ENCODE measurements around the gene AKR1D1. TPM values are rescaled to one million over a fixed set of nuclear protein-coding genes. Genes with fewer than 3 reads are reported as not detected.

Gene AKR1D1
- total RNA-seq, 1 donor from 2014 or later, result 0.08 TPM

DNA sequence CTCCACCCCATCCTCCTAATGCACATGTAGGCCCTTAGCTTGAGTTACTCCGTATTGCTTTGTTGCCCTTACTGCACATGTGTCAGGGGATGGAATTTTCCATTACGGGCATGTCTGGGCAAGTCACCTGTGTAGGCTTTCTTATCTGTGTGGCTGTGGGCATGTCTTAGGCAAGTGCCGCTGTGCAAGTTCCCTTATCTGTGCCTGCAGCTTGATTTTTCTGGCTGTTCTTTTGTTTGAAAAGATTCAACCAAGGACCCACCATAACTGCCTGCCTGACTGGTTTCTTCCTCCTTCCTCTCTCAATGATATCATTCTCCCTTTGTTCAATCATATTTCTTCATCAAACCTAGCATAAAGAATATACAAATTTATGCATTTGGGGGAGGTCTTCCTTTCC lies 88.5 kb downstream of the AKR1D1 start:
- no peak for DNase-seq (ENCODE audit: low read depth)

DNA sequence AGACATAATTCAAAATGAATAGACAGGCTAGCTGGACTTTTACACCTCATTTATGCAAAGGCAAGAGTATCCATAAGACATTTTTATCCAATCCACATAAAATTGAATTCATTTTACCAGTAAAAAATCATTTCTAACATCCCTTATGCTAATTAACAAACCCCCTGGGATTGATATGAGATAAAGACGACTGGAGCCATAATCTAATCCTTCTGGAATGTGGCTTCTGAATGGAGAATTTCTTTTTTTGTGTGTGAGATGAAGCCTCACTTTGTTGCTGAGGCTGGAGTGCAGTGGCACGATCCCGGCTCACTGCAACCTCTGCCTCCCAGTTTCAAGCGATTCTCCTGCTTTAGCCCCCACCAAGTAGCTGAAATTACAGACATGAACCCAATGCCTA lies 90.4 kb downstream of the AKR1D1 start:
- H3K27me3 ChIP-seq (ENCODE audit: control insufficient read depth, insufficient read depth, low read length), result no peaks in the 10 kb centered on the region
- no peak overlapping the region for H3K4me3 ChIP-seq (ENCODE audit: low read depth, low read length)
- H3K36me3 ChIP-seq (ENCODE audit: control insufficient read depth, insufficient read depth, low read length), result no peaks in the 10 kb centered on the region
- DNase-seq (ENCODE audit: low read depth), result no peak
- TF ChIP-seq, protein P1, sequence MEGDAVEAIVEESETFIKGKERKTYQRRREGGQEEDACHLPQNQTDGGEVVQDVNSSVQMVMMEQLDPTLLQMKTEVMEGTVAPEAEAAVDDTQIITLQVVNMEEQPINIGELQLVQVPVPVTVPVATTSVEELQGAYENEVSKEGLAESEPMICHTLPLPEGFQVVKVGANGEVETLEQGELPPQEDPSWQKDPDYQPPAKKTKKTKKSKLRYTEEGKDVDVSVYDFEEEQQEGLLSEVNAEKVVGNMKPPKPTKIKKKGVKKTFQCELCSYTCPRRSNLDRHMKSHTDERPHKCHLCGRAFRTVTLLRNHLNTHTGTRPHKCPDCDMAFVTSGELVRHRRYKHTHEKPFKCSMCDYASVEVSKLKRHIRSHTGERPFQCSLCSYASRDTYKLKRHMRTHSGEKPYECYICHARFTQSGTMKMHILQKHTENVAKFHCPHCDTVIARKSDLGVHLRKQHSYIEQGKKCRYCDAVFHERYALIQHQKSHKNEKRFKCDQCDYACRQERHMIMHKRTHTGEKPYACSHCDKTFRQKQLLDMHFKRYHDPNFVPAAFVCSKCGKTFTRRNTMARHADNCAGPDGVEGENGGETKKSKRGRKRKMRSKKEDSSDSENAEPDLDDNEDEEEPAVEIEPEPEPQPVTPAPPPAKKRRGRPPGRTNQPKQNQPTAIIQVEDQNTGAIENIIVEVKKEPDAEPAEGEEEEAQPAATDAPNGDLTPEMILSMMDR (IDR thresholded peaks at IDR 0.05; ENCODE audit: insufficient read depth, low read length, poor library complexity, severe bottlenecking), result no peak

More for the DNA sequence above, 88.5 kb downstream of the AKR1D1 start:
- Histone ChIP-seq H3K4me3 (ENCODE audit: low read depth, low read length) (no peak overlapping the region), H3K36me3 (ENCODE audit: control insufficient read depth, insufficient read depth, low read length) (no peaks in the 10 kb centered on the region), H3K27me3 (ENCODE audit: control insufficient read depth, insufficient read depth, low read length) (no peaks in the 10 kb centered on the region)
- TF ChIP-seq, protein P1 (IDR thresholded peaks at IDR 0.05; ENCODE audit: insufficient read depth, low read length, poor library complexity, severe bottlenecking), result no peak

DNA sequence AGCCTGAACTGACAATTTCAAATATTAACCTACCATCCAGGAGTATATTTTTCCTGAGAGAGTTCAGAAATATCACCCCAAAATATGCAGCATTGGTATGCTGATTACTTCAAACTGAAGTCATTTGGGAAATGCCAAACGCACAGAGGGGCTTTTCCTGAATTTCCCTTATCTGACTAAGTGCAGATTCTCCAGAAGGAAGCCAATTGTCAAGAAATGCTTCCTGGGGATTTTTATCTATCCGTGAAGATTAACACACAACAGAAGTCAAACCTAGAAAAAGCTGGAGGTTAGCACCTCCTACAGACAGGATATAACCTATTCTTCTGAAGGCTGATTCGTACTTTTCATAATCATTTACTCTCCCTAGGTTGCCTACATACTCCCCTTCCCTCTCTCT lies 91.0 kb downstream of the AKR1D1 start:
- DNase-seq (ENCODE audit: low read depth), result no peak
- H3K36me3 ChIP-seq (ENCODE audit: control insufficient read depth, insufficient read depth, low read length), result no peaks in the 10 kb centered on the region
- no peaks in the 10 kb centered on the region for H3K27me3 ChIP-seq (ENCODE audit: control insufficient read depth, insufficient read depth, low read length)
- TF ChIP-seq, protein P1 (IDR thresholded peaks at IDR 0.05; ENCODE audit: insufficient read depth, low read length, poor library complexity, severe bottlenecking), result no peak
- no peak overlapping the region for H3K4me3 ChIP-seq (ENCODE audit: low read depth, low read length)

DNA sequence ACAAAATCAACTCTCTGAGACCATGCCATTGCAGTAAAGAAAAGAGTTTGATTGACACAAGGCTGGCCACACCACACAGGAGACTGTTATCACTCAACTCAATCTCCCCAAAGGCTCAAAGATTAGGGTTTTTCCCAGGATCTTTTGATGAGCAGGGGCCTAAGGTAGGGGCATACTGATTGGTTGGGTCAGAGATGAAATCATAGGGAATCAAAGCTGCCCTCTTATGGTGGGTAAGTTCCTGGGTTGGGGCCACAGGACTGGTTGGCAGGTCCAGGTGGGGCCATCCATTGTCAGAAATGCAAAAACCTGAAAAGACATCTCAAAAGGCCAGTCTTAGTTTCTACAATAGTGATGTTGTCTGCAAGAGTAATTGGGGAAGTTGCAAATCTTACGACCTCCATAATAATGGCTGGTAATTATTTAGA lies 91.6 kb downstream of the AKR1D1 start:
- Histone ChIP-seq H3K36me3 (ENCODE audit: control insufficient read depth, insufficient read depth, low read length) (no peaks in the 10 kb centered on the region), H3K27me3 (ENCODE audit: control insufficient read depth, insufficient read depth, low read length) (no peaks in the 10 kb centered on the region)

More for the DNA sequence above, 91.6 kb downstream of the AKR1D1 start:
- no peak overlapping the region for H3K4me3 ChIP-seq (ENCODE audit: low read depth, low read length)
- TF ChIP-seq, protein P1 (IDR thresholded peaks at IDR 0.05; ENCODE audit: insufficient read depth, low read length, poor library complexity, severe bottlenecking), result no peak
- DNase-seq (ENCODE audit: low read depth), result no peak

Other genes with a start within 250 kb of the AKR1D1 start
- gene DGKI, start 229.5 kb upstream of the AKR1D1 start, total RNA-seq, result 3.5 and 6.4 TPM in 2 replicates
- gene CREB3L2, start 74.4 kb upstream of the AKR1D1 start, total RNA-seq, result 28.2 and 30.9 TPM in 2 replicates